Measurements from ENCODE around the gene FAM219A.

The FAM219A gene

GRCh38 chr9:34399729-34400128, 58.6 kb downstream of the FAM219A start:
- DNase-seq = no peak

GRCh38 chr9:34398875-34399274, 59.5 kb downstream of the FAM219A start:
- DNase-seq = no peak

GRCh38 chr9:34396276-34397214, 61.8 kb downstream of the FAM219A start:
- DNase-seq = no peak

- no peak for DNase-seq
Measured at GRCh38 chr9:34392511-34392910, 65.9 kb downstream of the FAM219A start.

- no peak for DNase-seq
Measured at GRCh38 chr9:34387239-34387638, 71.1 kb downstream of the FAM219A start.

- no peak for DNase-seq
Measured at GRCh38 chr9:34386656-34387055, 71.7 kb downstream of the FAM219A start.

GRCh38 chr9:34385561-34386230, 72.7 kb downstream of the FAM219A start:
- DNase-seq = no peak

GRCh38 chr9:34384368-34385165, 73.8 kb downstream of the FAM219A start:
- DNase-seq = no peak

GRCh38 chr9:34383904-34384303, 74.5 kb downstream of the FAM219A start:
- no peak for DNase-seq

GRCh38 chr9:34382879-34383278, 75.5 kb downstream of the FAM219A start:
- no peak for DNase-seq

GRCh38 chr9:34382054-34382453, 76.3 kb downstream of the FAM219A start:
- no peak for DNase-seq

GRCh38 chr9:34381323-34381722, 77.0 kb downstream of the FAM219A start:
- no peak for DNase-seq

GRCh38 chr9:34380511-34381315, 77.7 kb downstream of the FAM219A start:
- DNase-seq = peak; percentile 66

GRCh38 chr9:34380034-34380510, 78.3 kb downstream of the FAM219A start:
- DNase-seq = no peak

- DNase-seq = no peak
Measured at GRCh38 chr9:34379334-34380033, 78.9 kb downstream of the FAM219A start.

GRCh38 chr9:34378376-34379060, 79.9 kb downstream of the FAM219A start:
- no peak for DNase-seq

- DNase-seq = no peak
Measured at GRCh38 chr9:34377404-34377746, 81.0 kb downstream of the FAM219A start.

- DNase-seq = peak; percentile 89
Measured at GRCh38 chr9:34376596-34377403, 81.6 kb downstream of the FAM219A start, which contains the start of gene MYORG. MYORG (minus strand) TSS chr9:34376898; CDS start chr9:34372943, 3,955 bp downstream.

- no peak for DNase-seq
Measured at GRCh38 chr9:34375901-34376595, 82.3 kb downstream of the FAM219A start.

All from activated gamma-delta T cell (primary cell).